ENCODE results near the gene HIP1R. TPM values are rescaled to one million over a fixed set of nuclear protein-coding genes. Genes with fewer than 3 reads are reported as not detected.

The HIP1R gene
- total RNA-seq, 1 donor from 2014 or later = 28.2 TPM

- no peak overlapping the region for H3K4me3 ChIP-seq
Observed at GRCh38 chr12:122840580-122841513, 5.6 kb downstream of the HIP1R start.

GRCh38 chr12:122841544-122842321 is 6.5 kb downstream of the HIP1R start:
- Histone ChIP-seq H3K4me1 (peaks cover 29% of the 10 kb centered on the region), H3K4me3 (no peak overlapping the region), H3K27ac (peak overlapping the region; percentile 68), H3K36me3 (no peaks in the 10 kb centered on the region), H3K9me3 (no peaks in the 10 kb centered on the region), H3K27me3 (ENCODE audit: low read depth) (no peaks in the 10 kb centered on the region)
- intact Hi-C loops (cut with DNase I) = no loop called here
- no peak for TF ChIP-seq CTCF (IDR thresholded peaks at IDR 0.05)
- peak; percentile 24 to 75 for ATAC-seq
- DNase-seq = peak; percentile 44

More at GRCh38 chr12:122840580-122841513, 5.6 kb downstream of the HIP1R start:
- peak; percentile 24 for DNase-seq
- no peak for ATAC-seq
- Histone ChIP-seq H3K27me3 (ENCODE audit: low read depth) (no peaks in the 10 kb centered on the region), H3K27ac (no peak overlapping the region), H3K9me3 (no peaks in the 10 kb centered on the region), H3K4me1 (peaks cover 30% of the 10 kb centered on the region), H3K36me3 (no peaks in the 10 kb centered on the region)
- TF ChIP-seq CTCF (IDR thresholded peaks at IDR 0.05) = no peak
- intact Hi-C loops (cut with DNase I) = no loop called here

GRCh38 chr12:122842505-122843405 is 7.5 kb downstream of the HIP1R start:
- DNase-seq (peak; percentile 42), ATAC-seq (peak; percentile 4 to 21)
- H3K36me3 ChIP-seq = no peaks in the 10 kb centered on the region
- H3K9me3 ChIP-seq = no peaks in the 10 kb centered on the region
- no peaks in the 10 kb centered on the region for H3K27me3 ChIP-seq (ENCODE audit: low read depth)
- H3K4me3 ChIP-seq = no peak overlapping the region
- H3K4me1 ChIP-seq = peaks cover 19% of the 10 kb centered on the region
- no peak for TF ChIP-seq CTCF (IDR thresholded peaks at IDR 0.05)
- intact Hi-C loops (cut with DNase I) = no loop called here
- H3K27ac ChIP-seq = peak overlapping the region; percentile 68

- no peak for ATAC-seq
- intact Hi-C loops (cut with DNase I) = no loop called here
- H3K4me1 ChIP-seq = peaks cover 12% of the 10 kb centered on the region
- peak; percentile 33 for DNase-seq
- TF ChIP-seq CTCF (IDR thresholded peaks at IDR 0.05) = no peak
- H3K27me3 ChIP-seq (ENCODE audit: low read depth) = no peaks in the 10 kb centered on the region
- H3K27ac ChIP-seq = no peak overlapping the region
- no peak overlapping the region for H3K4me3 ChIP-seq
- no peaks in the 10 kb centered on the region for H3K9me3 ChIP-seq
- peaks cover 5% of the 10 kb centered on the region for H3K36me3 ChIP-seq
Observed at GRCh38 chr12:122843455-122843854, 8.2 kb downstream of the HIP1R start.

All from lower lobe of right lung (tissue), 2 donors.